ENCODE data around the gene DAAM1. TPM values are rescaled to one million over a fixed set of nuclear protein-coding genes. Genes with fewer than 3 reads are reported as not detected.

DAAM1 gene
- total and polyA plus RNA-seq, 3 donors from 2014 or later = 23.9 to 57.3 (median 54.6) TPM

DNA sequence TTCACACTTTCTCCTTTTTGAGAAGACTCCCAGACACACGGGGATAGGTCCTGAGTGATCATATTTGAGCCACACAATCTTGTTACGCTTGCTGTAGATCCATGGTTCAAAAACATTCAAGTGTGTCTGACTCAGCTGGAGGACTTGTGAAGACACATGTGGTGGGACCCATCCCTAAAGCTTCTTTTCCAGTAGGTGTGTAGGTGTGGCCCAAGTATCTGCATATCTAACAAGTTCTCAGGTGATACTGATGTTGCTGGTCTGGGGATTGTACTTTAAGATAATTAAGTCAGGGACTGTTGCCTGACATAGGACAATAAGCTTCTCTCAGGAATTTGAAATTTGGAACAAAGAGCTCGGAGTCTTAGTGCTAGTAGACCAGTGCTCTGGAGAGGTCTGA, 4.1 kb upstream of the DAAM1 start:
- Histone ChIP-seq H3K9me3 (no peaks in the 10 kb centered on the region), H3K27me3 (no peaks in the 10 kb centered on the region), H3K27ac (no peak overlapping the region), H3K4me3 (no peak overlapping the region), H3K4me1 (no peaks in the 10 kb centered on the region), H3K36me3 (ENCODE audit: low read depth, missing control alignments) (no peaks in the 10 kb centered on the region)
- intact Hi-C loops (cut with DNase I; ENCODE audit: low total_unique reads) = loop anchor here (10.0 kb wide), 1 partner anchor 240 kb away; no protein-coding TSS in a partner anchor
- WGBS, 2 donors = 91 to 92% methylated on average over 3 of the region's 3 CpGs
- no peak for TF ChIP-seq POLR2A (IDR thresholded peaks at IDR 0.05)
- TF ChIP-seq, protein P1, sequence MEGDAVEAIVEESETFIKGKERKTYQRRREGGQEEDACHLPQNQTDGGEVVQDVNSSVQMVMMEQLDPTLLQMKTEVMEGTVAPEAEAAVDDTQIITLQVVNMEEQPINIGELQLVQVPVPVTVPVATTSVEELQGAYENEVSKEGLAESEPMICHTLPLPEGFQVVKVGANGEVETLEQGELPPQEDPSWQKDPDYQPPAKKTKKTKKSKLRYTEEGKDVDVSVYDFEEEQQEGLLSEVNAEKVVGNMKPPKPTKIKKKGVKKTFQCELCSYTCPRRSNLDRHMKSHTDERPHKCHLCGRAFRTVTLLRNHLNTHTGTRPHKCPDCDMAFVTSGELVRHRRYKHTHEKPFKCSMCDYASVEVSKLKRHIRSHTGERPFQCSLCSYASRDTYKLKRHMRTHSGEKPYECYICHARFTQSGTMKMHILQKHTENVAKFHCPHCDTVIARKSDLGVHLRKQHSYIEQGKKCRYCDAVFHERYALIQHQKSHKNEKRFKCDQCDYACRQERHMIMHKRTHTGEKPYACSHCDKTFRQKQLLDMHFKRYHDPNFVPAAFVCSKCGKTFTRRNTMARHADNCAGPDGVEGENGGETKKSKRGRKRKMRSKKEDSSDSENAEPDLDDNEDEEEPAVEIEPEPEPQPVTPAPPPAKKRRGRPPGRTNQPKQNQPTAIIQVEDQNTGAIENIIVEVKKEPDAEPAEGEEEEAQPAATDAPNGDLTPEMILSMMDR (IDR thresholded peaks at IDR 0.05) = no peak
- no peak for DNase-seq

DNA sequence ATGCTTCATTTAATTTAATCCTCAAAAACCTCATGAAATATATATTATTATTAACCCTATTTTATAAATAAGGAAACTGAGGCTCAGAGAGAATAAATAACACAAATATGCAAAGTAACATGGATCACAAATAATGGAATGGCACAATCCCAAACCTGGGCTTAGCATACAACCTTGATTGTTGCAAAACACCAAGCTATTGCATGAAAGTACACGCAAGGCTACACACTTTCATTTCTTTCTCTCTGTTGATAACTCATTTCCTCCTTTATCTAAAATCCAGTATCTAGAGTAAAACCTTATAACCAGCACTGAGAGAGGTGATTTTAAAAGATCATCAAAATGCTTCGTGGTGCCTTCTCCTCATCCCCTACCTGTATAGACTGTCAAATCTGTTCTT, 2.8 kb upstream of the DAAM1 start:
- WGBS, 2 donors = 66 to 69% methylated on average over 2 of the region's 2 CpGs
- Histone ChIP-seq H3K9me3 (no peaks in the 10 kb centered on the region), H3K27ac (no peak overlapping the region), H3K4me1 (peaks cover 6% of the 10 kb centered on the region), H3K36me3 (ENCODE audit: low read depth, missing control alignments) (no peaks in the 10 kb centered on the region), H3K27me3 (no peaks in the 10 kb centered on the region), H3K4me3 (no peak overlapping the region)
- intact Hi-C loops (cut with DNase I; ENCODE audit: low total_unique reads) = loop anchor here (10.0 kb wide), 1 partner anchor 239 kb away; no protein-coding TSS in a partner anchor
- DNase-seq = no peak
- TF ChIP-seq, protein P1 (IDR thresholded peaks at IDR 0.05) = no peak
- no peak for TF ChIP-seq POLR2A (IDR thresholded peaks at IDR 0.05)

DNA sequence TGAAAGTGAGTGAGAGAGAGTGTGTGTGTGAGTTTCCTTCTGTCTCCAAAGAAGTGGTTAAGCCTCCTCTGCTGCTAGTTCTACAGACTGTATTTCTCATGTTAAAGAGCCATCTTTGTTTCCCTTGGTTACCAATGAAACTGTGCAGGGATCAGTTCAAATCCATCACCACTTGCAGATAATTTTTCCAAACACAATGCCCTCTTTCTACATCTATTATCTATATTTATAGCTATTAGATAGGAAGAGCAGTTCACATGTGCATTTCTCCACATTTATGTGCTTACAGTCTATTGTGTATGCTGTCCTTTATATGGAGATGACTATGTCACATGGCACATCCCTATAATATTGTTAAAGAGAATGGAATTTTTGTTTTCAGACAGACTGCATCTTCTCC, 2.2 kb upstream of the DAAM1 start:
- no peak for TF ChIP-seq POLR2A (IDR thresholded peaks at IDR 0.05)
- TF ChIP-seq, protein P1 (IDR thresholded peaks at IDR 0.05) = no peak
- Histone ChIP-seq H3K36me3 (ENCODE audit: low read depth, missing control alignments) (no peaks in the 10 kb centered on the region), H3K27me3 (no peaks in the 10 kb centered on the region), H3K4me3 (no peak overlapping the region), H3K9me3 (no peaks in the 10 kb centered on the region), H3K27ac (no peak overlapping the region), H3K4me1 (peaks cover 8% of the 10 kb centered on the region)
- no peak for DNase-seq
- intact Hi-C loops (cut with DNase I; ENCODE audit: low total_unique reads) = loop anchor here (10.0 kb wide), 1 partner anchor 238 kb away; no protein-coding TSS in a partner anchor

DNA sequence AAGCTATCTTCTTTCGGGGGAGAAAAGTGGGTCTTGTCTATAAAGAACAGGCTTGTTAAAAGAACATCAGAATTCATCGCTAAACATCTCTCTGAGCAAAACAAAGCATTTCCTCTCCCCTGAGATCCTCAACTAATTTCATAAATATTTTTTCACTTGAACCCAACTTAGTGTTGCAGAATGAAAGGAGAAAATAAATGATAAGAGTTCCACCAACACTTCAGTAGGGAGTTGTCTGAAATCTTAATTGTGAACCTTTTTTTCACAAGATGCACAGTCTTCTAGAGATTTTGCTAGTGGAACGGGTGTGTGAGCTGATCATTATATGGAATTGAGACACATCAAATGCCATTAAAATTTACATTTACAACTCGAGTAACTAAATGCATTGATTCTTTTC, 1.3 kb upstream of the DAAM1 start:
- H3K9me3 ChIP-seq = no peaks in the 10 kb centered on the region
- intact Hi-C loops (cut with DNase I; ENCODE audit: low total_unique reads) = loop anchor here (10.0 kb wide), 1 partner anchor 238 kb away; no protein-coding TSS in a partner anchor
- no peak overlapping the region for H3K27ac ChIP-seq
- 27 to 45% methylated on average over 4 of the region's 4 CpGs for WGBS, 2 donors
- TF ChIP-seq, protein P1 (IDR thresholded peaks at IDR 0.05) = no peak
- no peak for TF ChIP-seq POLR2A (IDR thresholded peaks at IDR 0.05)
- DNase-seq = no peak
- H3K36me3 ChIP-seq (ENCODE audit: low read depth, missing control alignments) = no peaks in the 10 kb centered on the region
- H3K27me3 ChIP-seq = no peaks in the 10 kb centered on the region
- H3K4me3 ChIP-seq = peak overlapping the region in 1 of 2 donors; percentile 88
- peaks cover 14% of the 10 kb centered on the region for H3K4me1 ChIP-seq

DNA sequence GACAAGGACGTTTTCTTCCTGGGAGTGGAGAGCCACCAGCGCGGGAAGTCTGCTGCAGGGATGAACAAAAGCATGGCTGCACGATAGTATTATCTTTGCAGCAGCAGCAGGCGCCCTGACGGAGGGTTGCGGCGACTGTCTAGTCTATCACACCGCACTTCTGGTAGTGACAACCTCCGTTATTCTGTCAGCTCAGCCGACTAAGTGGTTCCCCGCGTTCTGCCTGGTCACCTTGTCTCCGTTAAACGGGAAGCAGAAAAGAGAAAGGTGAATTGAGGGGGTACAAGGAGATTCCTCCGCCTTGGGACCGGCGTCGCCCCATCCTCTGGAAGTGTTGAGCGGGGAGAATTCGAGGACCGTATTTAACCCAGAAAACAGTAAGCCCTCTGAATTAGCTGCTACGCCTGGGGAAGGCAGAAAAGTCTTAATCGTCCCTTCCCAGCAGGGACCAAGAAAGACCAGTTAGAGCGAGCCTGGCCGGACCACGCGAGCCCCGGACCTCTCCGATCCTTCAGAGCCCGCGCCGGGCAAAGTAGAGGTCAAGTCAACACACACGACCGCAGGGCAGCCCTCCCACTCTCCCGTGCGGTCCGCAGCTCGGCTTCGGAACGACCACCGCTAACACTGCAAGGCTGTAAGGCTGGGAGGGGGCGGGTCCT, 536 bp upstream of the DAAM1 start:
- 0% methylated on average over 24 to 43 of the region's 43 CpGs for WGBS, 2 donors
- Histone ChIP-seq H3K27ac (peak overlapping the region; percentile 80 to 96), H3K36me3 (ENCODE audit: low read depth, missing control alignments) (no peaks in the 10 kb centered on the region), H3K9me3 (no peaks in the 10 kb centered on the region), H3K27me3 (no peaks in the 10 kb centered on the region), H3K4me3 (peak overlapping the region; percentile 88 to 92), H3K4me1 (peaks cover 17% of the 10 kb centered on the region)
- TF ChIP-seq, protein P1 (IDR thresholded peaks at IDR 0.05) = no peak
- TF ChIP-seq POLR2A (IDR thresholded peaks at IDR 0.05) = no peak
- intact Hi-C loops (cut with DNase I; ENCODE audit: low total_unique reads) = loop anchor here (10.0 kb wide), 1 partner anchor 237 kb away; no protein-coding TSS in a partner anchor
- peak; percentile 54 for DNase-seq
